AG04449 (cell line): ENCODE results near the gene SCFD2.

Experiments used
- CTCF ChIA-PET: fragments of 350-600 bp; formaldehyde crosslinking; extraction: SDS; loops from one replicate; lab custom pipeline; 2021; ENCODE audit warnings: antibody characterized with exemption; lab: Yijun Ruan, JAX
- POLR2A ChIA-PET: fragments of 400-600, 350-600 bp; formaldehyde crosslinking; extraction: SDS; loops from one replicate; lab custom pipeline; 2020; ENCODE audit warnings: antibody characterized with exemption, inconsistent platforms; lab: Yijun Ruan, JAX
- DNase-seq: peaks from one replicate; pipeline ENCODE4 v3.0.0-alpha.2; 2010; ENCODE audit warnings: low read depth, low spot score
- H3K4me3 ChIP-seq: 2 replicates; pipeline ENCODE4 v1.5.1; 2011; ENCODE audit warnings: low read depth, mild to moderate bottlenecking, control low read depth, low read length
- TF ChIP-seq, protein P1 (sequence below): IDR thresholded peaks from one replicate; pipeline ENCODE4 v1.5.1; 2011; ENCODE audit warnings: mild to moderate bottlenecking, moderate library complexity, low read length, control low read depth, inconsistent platforms; ENCODE audit not compliant: insufficient read depth; ENCODE audit errors: missing control alignments

The SCFD2 gene

DNA sequence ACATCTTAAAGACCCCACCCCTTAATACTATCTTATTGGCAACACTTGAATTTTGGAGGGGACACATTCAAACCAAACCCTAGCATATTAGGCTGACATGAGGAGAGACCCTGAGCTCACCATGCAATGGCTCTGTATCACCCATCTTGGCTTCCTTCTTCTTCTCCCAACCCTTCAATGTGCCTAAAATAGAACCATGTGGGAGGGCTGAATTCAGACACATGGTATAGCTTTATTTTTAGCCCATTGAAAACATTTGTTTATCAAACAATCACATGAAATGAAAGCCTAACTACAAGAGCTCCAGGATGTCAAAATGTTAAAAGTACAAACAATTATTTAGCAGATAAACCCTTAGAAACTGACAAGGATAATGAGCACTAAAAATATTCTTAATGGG, 422.2 kb downstream of the SCFD2 start:
- no peak for DNase-seq
- H3K4me3 ChIP-seq, result no peak overlapping the region
- ChIA-PET CTCF (interaction anchor here (1.0 to 1.4 kb wide), 2 partner anchors 40 to 398 kb away, joined by 3 to 4 read pairs; no protein-coding TSS in a partner anchor), POLR2A (no interaction called here)
- TF ChIP-seq, protein P1, sequence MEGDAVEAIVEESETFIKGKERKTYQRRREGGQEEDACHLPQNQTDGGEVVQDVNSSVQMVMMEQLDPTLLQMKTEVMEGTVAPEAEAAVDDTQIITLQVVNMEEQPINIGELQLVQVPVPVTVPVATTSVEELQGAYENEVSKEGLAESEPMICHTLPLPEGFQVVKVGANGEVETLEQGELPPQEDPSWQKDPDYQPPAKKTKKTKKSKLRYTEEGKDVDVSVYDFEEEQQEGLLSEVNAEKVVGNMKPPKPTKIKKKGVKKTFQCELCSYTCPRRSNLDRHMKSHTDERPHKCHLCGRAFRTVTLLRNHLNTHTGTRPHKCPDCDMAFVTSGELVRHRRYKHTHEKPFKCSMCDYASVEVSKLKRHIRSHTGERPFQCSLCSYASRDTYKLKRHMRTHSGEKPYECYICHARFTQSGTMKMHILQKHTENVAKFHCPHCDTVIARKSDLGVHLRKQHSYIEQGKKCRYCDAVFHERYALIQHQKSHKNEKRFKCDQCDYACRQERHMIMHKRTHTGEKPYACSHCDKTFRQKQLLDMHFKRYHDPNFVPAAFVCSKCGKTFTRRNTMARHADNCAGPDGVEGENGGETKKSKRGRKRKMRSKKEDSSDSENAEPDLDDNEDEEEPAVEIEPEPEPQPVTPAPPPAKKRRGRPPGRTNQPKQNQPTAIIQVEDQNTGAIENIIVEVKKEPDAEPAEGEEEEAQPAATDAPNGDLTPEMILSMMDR, result no peak

- ChIA-PET CTCF (interaction anchor here (1.0 to 2.4 kb wide), 3 partner anchors 31 to 397 kb away, joined by 3 to 10 read pairs (median 4); no protein-coding TSS in a partner anchor), POLR2A (no interaction called here)
- H3K4me3 ChIP-seq, result no peak overlapping the region
- TF ChIP-seq, protein P1, result no peak
- DNase-seq, result no peak
Measured at GRCh38 chr4:52942936-52943335, 422.9 kb downstream of the SCFD2 start.

DNA sequence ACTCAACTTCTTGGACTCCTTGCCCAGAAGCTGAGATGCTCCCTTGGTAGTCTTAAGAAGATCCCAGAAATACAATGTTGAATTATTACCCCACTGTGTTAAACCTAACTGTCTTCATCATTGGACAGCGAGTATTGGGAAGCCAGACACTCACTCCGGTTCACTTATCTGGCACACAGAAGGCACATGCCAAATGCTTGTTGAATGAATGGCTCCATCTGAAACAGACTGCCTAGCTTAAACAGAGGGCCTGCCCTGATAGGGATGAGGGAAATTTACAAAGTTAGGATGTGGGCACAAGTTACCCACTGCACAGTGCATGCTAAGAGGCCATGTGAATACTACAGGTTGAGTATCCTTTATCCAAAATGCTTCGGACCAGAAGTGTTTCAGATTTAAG, 424.4 kb downstream of the SCFD2 start:
- TF ChIP-seq, protein P1, result no peak
- CTCF ChIA-PET, result interaction anchor here (0.8 to 2.4 kb wide), 2 partner anchors 30 to 41 kb away, joined by 3 to 10 read pairs; no protein-coding TSS in a partner anchor
- POLR2A ChIA-PET, result no interaction called here
- DNase-seq, result no peak
- no peak overlapping the region for H3K4me3 ChIP-seq

DNA sequence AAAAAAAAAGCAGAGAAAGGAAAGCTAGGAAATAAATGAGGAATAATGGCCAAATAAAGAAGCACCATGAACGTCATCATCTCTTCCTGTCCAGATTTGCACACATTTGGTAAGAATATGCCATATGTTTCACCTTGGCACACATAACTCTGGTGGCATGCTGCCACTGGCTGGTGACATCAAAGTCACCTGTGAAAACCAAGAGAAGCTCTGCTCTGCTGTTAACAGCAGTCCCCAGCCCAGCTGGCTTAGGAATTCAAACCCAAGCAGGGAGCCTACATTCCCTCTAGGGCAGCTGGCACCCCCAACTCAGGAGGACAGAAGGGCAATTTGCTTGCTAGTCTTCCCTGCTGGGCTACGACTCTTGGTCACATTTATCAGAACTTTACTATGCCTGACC, 426.1 kb downstream of the SCFD2 start:
- TF ChIP-seq, protein P1, result no peak
- ChIA-PET CTCF (no interaction called here), POLR2A (no interaction called here)
- no peak overlapping the region for H3K4me3 ChIP-seq
- no peak for DNase-seq

DNA sequence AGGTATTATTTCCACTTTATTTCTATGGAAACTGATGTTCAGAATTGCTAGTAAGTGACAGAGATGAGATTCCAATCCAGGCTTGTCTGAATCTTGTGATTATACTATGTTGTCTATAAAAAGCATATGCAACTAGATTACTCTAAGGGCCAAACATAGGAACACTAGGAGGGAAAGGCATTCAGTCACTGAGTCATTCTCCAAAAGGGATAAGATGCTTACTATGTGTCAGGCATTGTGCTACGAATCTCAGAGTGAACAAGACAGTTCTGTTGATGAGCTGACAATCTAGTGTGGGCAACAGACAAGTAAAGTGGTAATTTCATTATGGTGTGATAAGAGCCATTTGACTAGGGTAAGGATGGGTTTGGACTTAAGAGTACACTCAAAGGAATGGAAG, 426.5 kb downstream of the SCFD2 start:
- POLR2A ChIA-PET, result no interaction called here
- H3K4me3 ChIP-seq, result no peak overlapping the region
- CTCF ChIA-PET, result no interaction called here
- no peak for DNase-seq
- TF ChIP-seq, protein P1, result no peak

DNA sequence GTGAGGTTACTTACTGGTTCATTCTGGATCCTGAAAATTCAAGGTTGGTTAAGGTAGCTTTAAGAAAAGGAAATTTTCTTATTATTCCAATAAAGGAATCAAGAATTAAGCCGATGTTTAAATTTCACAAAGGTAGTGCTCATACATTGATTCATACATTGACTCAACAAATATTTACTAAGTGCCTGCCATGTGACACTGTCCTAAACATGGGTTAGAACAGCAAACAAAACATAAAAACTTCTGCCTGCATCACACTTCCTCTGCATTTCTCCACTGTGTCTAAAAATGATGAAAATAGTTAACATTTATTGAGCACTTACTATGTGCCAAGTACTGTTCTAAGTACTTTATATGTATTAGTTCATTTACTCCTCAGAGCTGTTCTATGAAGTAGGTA, 428.0 kb downstream of the SCFD2 start:
- DNase-seq, result no peak
- TF ChIP-seq, protein P1, result no peak
- ChIA-PET POLR2A (no interaction called here), CTCF (interaction anchor here (1.1 kb wide), 1 partner anchor 44 kb away, joined by 3 read pairs; no protein-coding TSS in a partner anchor)
- H3K4me3 ChIP-seq, result no peak overlapping the region
